Thyroid gland (tissue), 4 donors: Measurements from ENCODE around the gene LRMDA. TPM values are rescaled to one million over a fixed set of nuclear protein-coding genes. Genes with fewer than 3 reads are reported as not detected.

Experiments
- DNase-seq, 2 donors: peaks; one replicate each; pipeline ENCODE4 v3.0.0-alpha.2; 2019
- H3K27ac ChIP-seq, 3 donors: fragments of 200-600 bp; sonication (generic); 1 replicate in 2 of 3; 2 replicates in 1 of 3; pipeline ENCODE4 v1.5.1; 2016 to 2019; ENCODE audit warnings: mild to moderate bottlenecking in 1 of 3, moderate library complexity in 1 of 3
- H3K27me3 ChIP-seq: fragments of 200-600 bp; sonication (generic); one replicate; pipeline ENCODE4 v1.5.1; 2019
- H3K36me3 ChIP-seq, 2 donors: fragments of 200-600 bp; sonication (generic); one replicate each; pipeline ENCODE4 v1.5.1; 2016 to 2019
- H3K4me1 ChIP-seq, 2 donors: fragments of 200-600 bp; sonication (generic); one replicate each; pipeline ENCODE4 v1.5.1; 2017 to 2019
- H3K4me3 ChIP-seq, 3 donors: fragments of 200-600 bp; sonication (generic); replicated peaks in 1 of 3; 1 replicate in 2 of 3; 2 replicates in 1 of 3; pipeline ENCODE4 v1.5.1; 2016; ENCODE audit warnings: mild to moderate bottlenecking in 1 of 3
- H3K9me3 ChIP-seq: fragments of 200-600 bp; sonication (generic); one replicate; pipeline ENCODE4 v1.5.1; 2017
- POLR2A ChIP-seq, 2 donors: fragments of 450-650 bp; IDR thresholded peaks; one replicate each; pipeline ENCODE4 v1.6.1; 2017; ENCODE audit warnings: antibody characterized with exemption in 2 of 2, mild to moderate bottlenecking in 2 of 2, moderate library complexity in 1 of 2
- WGBS, 2 donors: methylation state at CpG; one replicate each; pipeline ENCODE4 v1.1.5; 2017; 5-methylcytosine and 5-hydroxymethylcytosine counted together
- intact Hi-C: fragments of 100-400 bp; cut with DNase I; formaldehyde crosslinking; loops from one replicate; pipeline ENCODE4 v1.15.1; 2023
- total RNA-seq, 4 donors: library from RNA; depleted of rRNA; stranded (reverse); fragments of >200 nt; gene quantifications; one replicate each; pipeline ENCODE4 v1.2.3, GENCODE V29; 2016
- TF ChIP-seq, protein P1 (sequence below), 6 experiments: fragments of 200-600 bp in 3 of 6; fragments of 450-650 bp in 3 of 6; sonication (generic) in 3 of 6; IDR thresholded peaks; one replicate each; pipeline ENCODE4 v1.5.1; 2016 to 2019; ENCODE audit warnings: antibody characterized with exemption in 6 of 6, mild to moderate bottlenecking in 2 of 6, inconsistent platforms in 1 of 6, moderate library complexity in 1 of 6

LRMDA gene
- total RNA-seq, 4 donors from 2014 or later: 16.5 to 31.7 (median 23.2) TPM

DNA sequence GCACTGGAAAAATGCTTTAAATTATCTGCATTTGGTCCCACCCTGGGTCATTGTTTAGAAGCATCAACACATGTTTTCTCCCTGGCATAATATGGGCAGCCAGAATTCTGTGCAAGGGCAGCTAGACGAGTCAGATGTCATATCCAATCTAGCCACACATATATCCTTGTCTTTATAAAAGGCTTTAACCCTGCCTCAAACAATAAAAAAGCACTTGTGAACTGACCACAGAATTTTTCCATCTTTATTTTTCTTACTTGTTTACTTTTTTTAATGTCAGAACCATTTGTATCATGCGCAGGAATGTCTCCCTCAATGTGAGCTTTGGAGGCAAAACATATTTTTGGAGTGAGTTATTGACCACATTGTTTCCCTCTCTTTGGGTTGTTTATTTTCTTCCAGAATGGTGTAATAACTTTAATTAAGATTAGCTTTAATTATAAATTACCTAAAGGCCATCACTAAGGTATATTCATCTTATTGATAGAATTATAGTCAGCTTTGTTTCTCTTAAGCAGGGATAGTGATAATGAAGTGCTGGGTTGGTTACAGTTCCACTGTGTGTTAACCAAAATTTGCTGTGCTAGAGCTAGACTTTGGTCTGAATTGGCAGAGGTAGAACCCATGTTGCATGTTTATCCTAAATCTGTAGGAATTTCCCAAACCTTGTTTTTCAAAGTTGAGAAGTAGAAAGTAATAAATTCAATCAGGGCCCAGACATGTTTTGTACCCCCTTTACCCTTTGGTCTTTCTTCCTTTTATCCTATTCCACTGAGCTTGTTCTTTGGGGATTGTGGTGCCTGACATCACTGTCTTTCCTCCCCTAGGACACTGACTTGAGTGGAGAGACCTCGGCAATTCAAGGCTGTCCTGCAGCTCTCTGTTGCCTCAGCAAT, 1127.8 kb downstream of the LRMDA start:
- Histone ChIP-seq H3K4me1 (peaks cover 9 to 10% of the 10 kb centered on the region in 2 donors), H3K27ac (peak overlapping the region in 2 of 3 donors; percentile 5 to 18), H3K9me3 (no peaks in the 10 kb centered on the region), H3K36me3 (no peaks in the 10 kb centered on the region), H3K27me3 (no peaks in the 10 kb centered on the region), H3K4me3 (no peak overlapping the region)
- intact Hi-C loops: no loop called here
- no peak for TF ChIP-seq POLR2A (IDR thresholded peaks at IDR 0.05)
- TF ChIP-seq, protein P1, sequence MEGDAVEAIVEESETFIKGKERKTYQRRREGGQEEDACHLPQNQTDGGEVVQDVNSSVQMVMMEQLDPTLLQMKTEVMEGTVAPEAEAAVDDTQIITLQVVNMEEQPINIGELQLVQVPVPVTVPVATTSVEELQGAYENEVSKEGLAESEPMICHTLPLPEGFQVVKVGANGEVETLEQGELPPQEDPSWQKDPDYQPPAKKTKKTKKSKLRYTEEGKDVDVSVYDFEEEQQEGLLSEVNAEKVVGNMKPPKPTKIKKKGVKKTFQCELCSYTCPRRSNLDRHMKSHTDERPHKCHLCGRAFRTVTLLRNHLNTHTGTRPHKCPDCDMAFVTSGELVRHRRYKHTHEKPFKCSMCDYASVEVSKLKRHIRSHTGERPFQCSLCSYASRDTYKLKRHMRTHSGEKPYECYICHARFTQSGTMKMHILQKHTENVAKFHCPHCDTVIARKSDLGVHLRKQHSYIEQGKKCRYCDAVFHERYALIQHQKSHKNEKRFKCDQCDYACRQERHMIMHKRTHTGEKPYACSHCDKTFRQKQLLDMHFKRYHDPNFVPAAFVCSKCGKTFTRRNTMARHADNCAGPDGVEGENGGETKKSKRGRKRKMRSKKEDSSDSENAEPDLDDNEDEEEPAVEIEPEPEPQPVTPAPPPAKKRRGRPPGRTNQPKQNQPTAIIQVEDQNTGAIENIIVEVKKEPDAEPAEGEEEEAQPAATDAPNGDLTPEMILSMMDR (IDR thresholded peaks at IDR 0.05): no peak
- 77 to 89% methylated on average over 3 of the region's 3 CpGs for WGBS, 2 donors
- no peak for DNase-seq

DNA sequence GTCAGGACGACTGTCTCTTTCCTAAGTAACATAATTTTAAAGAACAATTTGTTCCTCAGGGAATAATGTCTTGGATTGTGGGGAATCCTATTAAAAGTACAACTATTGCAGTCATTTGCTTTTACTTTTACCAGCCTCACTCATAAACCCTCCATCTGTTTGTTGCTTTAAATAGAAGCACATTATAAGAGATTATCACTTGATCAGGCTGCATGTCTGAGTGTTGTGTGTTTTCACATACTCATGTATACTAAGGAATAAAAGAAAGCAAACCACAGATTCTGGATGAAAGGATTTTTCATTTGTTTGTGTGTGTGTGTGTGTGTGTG, 1128.4 kb downstream of the LRMDA start:
- intact Hi-C loops: no loop called here
- Histone ChIP-seq H3K27ac (peak overlapping the region in 1 of 3 donors; percentile 5), H3K27me3 (no peaks in the 10 kb centered on the region), H3K36me3 (no peaks in the 10 kb centered on the region), H3K4me3 (no peak overlapping the region), H3K9me3 (no peaks in the 10 kb centered on the region), H3K4me1 (peaks cover 9 to 13% of the 10 kb centered on the region in 2 donors)
- 68 to 71% methylated on average over 1 of the region's 1 CpG for WGBS, 2 donors
- no peak for TF ChIP-seq POLR2A (IDR thresholded peaks at IDR 0.05)
- TF ChIP-seq, protein P1 (IDR thresholded peaks at IDR 0.05): no peak
- DNase-seq: no peak

DNA sequence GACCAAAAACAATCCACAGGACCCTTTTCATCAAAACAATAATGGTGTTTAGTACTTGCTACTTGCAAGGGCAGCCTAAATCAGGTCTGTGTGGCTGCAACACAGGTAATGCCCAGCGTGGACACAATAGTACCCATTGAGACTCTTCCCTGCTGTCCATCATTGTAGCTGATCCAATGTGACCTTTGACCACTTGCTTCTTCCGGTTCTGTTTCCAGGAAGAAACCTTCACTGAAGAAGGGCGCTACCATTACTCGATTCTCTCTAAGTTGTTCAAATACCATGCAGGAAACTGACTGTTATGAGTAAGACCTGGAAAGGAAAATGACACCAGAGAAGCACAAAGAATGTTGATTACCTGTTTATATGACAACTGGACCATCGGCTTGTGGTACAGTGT, 1128.9 kb downstream of the LRMDA start:
- TF ChIP-seq, protein P1 (IDR thresholded peaks at IDR 0.05): no peak
- TF ChIP-seq POLR2A (IDR thresholded peaks at IDR 0.05): no peak
- H3K4me3 ChIP-seq: no peak overlapping the region
- no peaks in the 10 kb centered on the region for H3K9me3 ChIP-seq
- H3K27me3 ChIP-seq: no peaks in the 10 kb centered on the region
- DNase-seq: no peak
- no peak overlapping the region for H3K27ac ChIP-seq
- peaks cover 9 to 13% of the 10 kb centered on the region in 2 donors for H3K4me1 ChIP-seq
- intact Hi-C loops: no loop called here
- H3K36me3 ChIP-seq: no peaks in the 10 kb centered on the region
- 89% methylated on average over 5 of the region's 5 CpGs for WGBS, 2 donors

DNA sequence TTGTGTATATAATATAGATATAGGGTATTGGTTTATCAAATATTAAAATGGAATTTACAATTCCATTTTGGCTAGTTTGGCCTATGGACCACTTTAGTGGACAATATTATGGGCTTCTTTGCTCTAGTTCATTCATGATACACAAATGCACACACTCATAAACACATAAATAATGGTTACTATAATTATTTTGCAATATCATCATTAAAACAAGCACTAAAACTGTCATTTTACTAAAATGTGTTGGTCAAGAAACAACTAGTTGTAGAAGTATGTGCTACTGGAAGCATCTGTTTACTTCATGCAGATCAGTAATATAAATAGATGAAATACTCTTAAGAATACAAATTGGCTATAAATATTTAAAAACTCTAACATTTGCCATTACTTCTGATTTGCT, 1131.9 kb downstream of the LRMDA start:
- Histone ChIP-seq H3K27me3 (no peaks in the 10 kb centered on the region), H3K36me3 (no peaks in the 10 kb centered on the region), H3K9me3 (no peaks in the 10 kb centered on the region), H3K4me3 (no peak overlapping the region), H3K27ac (no peak overlapping the region), H3K4me1 (peaks cover 8 to 11% of the 10 kb centered on the region in 2 donors)
- no peak for DNase-seq
- TF ChIP-seq POLR2A (IDR thresholded peaks at IDR 0.05): no peak
- TF ChIP-seq, protein P1 (IDR thresholded peaks at IDR 0.05): no peak
- intact Hi-C loops: no loop called here

DNA sequence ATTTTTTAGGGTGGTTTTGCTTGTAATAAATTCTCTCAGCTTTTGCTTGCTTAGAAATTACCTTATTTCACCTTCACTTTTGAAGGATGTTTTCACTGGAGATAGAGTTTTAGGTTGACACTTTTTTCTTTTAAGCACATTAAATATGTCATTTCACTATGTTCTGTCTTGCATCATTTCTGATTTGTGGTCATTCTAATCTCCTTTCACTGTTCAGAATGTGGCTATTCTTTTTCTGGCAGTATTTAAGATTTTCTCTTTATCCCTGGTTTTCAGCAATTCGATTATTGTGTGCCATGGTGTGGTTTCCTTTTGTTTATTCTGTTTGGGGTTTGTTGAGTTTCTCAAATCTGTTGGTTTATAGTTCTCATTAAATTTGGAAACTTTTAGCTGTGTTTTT, 1140.6 kb downstream of the LRMDA start:
- Histone ChIP-seq H3K9me3 (no peaks in the 10 kb centered on the region), H3K27ac (no peak overlapping the region), H3K36me3 (no peaks in the 10 kb centered on the region), H3K4me3 (no peak overlapping the region), H3K27me3 (no peaks in the 10 kb centered on the region), H3K4me1 (no peaks in the 10 kb centered on the region)
- WGBS, 2 donors: 82 to 93% methylated on average over 1 of the region's 1 CpG
- intact Hi-C loops: no loop called here
- TF ChIP-seq, protein P1 (IDR thresholded peaks at IDR 0.05): no peak
- TF ChIP-seq POLR2A (IDR thresholded peaks at IDR 0.05): no peak
- DNase-seq: no peak
